Body of pancreas (tissue), 4 donors: Measurements from ENCODE around the gene NKAIN2.

Experiments used
- CTCF ChIP-seq, 7 experiments: fragments of 450-650 bp in 4 of 7; fragments of 200-600 bp in 3 of 7; sonication (generic) in 3 of 7; IDR thresholded peaks; one replicate each; pipeline ENCODE4 v1.5.1; 2016 to 2019; ENCODE audit warnings: antibody characterized with exemption in 7 of 7
- POLR2A ChIP-seq, 3 donors: fragments of 450-650 bp; IDR thresholded peaks; one replicate each; pipeline ENCODE4 v1.6.1; 2016; ENCODE audit warnings: antibody characterized with exemption in 3 of 3, mild to moderate bottlenecking in 2 of 3

GRCh38 chr6:124551711-124552233 is 748.1 kb downstream of the NKAIN2 start:
- TF ChIP-seq POLR2A (IDR thresholded peaks at IDR 0.05) = no peak
- no peak for TF ChIP-seq CTCF (IDR thresholded peaks at IDR 0.05)
